AG04450 (cell line): Measurements from ENCODE around the gene SLC66A2. TPM values are rescaled to one million over a fixed set of nuclear protein-coding genes. Genes with fewer than 3 reads are reported as not detected.

Experiments
- CTCF ChIA-PET: fragments of 300-600, 350-600 bp; formaldehyde crosslinking; extraction: SDS; loops from one replicate; lab custom pipeline; 2022; ENCODE audit warnings: antibody characterized with exemption, inconsistent platforms; lab: Charles Lee
- POLR2A ChIA-PET: fragments of 350-600 bp; formaldehyde crosslinking; extraction: SDS; loops from one replicate; lab custom pipeline; 2021; ENCODE audit warnings: antibody characterized with exemption, inconsistent platforms; lab: Yijun Ruan, JAX
- DNase-seq: peaks from one replicate; pipeline ENCODE4 v3.0.0-alpha.2; 2011; ENCODE audit warnings: low read depth, low spot score
- H3K27ac ChIP-seq: one replicate; pipeline ENCODE4 v1.5.1; 2012; ENCODE audit warnings: low read depth, low read length, control low read depth
- H3K27me3 ChIP-seq: one replicate; pipeline ENCODE4 v1.6.0; 2012; ENCODE audit warnings: low read length; ENCODE audit not compliant: control insufficient read depth, insufficient read depth
- H3K4me3 ChIP-seq: 2 replicates; pipeline ENCODE4 v1.5.1; 2011; ENCODE audit warnings: mild to moderate bottlenecking, low read depth, low read length, control low read depth
- H3K9me3 ChIP-seq: 2 replicates; pipeline ENCODE4 v1.5.1; 2012; ENCODE audit warnings: low read length; ENCODE audit not compliant: control insufficient read depth, insufficient read depth
- polyA plus RNA-seq: library from polyadenylated mRNA; depleted of rRNA; stranded (reverse); fragments of >200 nt; gene quantifications from 2 replicates; pipeline ENCODE4 v1.2.3, GENCODE V29; 2011
- TF ChIP-seq, protein P1 (sequence below): IDR thresholded peaks from 2 replicates; pipeline ENCODE4 v1.5.1; 2011; ENCODE audit warnings: low read depth, low read length, control low read depth, inconsistent platforms

SLC66A2 gene
- polyA plus RNA-seq, 1 experiment, result 13.9 TPM

GRCh38 chr18:79975985-79976680 is 24.7 kb upstream of the SLC66A2 start:
- CTCF ChIA-PET, result no interaction called here

GRCh38 chr18:79975043-79975442 is 23.6 kb upstream of the SLC66A2 start:
- no peak for DNase-seq
- ChIA-PET CTCF (no interaction called here), POLR2A (no interaction called here)
- Histone ChIP-seq H3K4me3 (no peak overlapping the region), H3K9me3 (no peaks in the 10 kb centered on the region), H3K27ac (no peak overlapping the region), H3K27me3 (no peaks in the 10 kb centered on the region)
- TF ChIP-seq, protein P1, sequence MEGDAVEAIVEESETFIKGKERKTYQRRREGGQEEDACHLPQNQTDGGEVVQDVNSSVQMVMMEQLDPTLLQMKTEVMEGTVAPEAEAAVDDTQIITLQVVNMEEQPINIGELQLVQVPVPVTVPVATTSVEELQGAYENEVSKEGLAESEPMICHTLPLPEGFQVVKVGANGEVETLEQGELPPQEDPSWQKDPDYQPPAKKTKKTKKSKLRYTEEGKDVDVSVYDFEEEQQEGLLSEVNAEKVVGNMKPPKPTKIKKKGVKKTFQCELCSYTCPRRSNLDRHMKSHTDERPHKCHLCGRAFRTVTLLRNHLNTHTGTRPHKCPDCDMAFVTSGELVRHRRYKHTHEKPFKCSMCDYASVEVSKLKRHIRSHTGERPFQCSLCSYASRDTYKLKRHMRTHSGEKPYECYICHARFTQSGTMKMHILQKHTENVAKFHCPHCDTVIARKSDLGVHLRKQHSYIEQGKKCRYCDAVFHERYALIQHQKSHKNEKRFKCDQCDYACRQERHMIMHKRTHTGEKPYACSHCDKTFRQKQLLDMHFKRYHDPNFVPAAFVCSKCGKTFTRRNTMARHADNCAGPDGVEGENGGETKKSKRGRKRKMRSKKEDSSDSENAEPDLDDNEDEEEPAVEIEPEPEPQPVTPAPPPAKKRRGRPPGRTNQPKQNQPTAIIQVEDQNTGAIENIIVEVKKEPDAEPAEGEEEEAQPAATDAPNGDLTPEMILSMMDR, result no peak

More at GRCh38 chr18:79975985-79976680, 24.7 kb upstream of the SLC66A2 start:
- TF ChIP-seq, protein P1, result no peak
- no peak overlapping the region for H3K4me3 ChIP-seq
- H3K9me3 ChIP-seq, result no peaks in the 10 kb centered on the region
- POLR2A ChIA-PET, result no interaction called here
- no peak overlapping the region for H3K27ac ChIP-seq
- no peaks in the 10 kb centered on the region for H3K27me3 ChIP-seq
- DNase-seq, result no peak

- TF ChIP-seq, protein P1, result no peak
- H3K27ac ChIP-seq, result no peak overlapping the region
- ChIA-PET CTCF (no interaction called here), POLR2A (no interaction called here)
- H3K27me3 ChIP-seq, result no peaks in the 10 kb centered on the region
- no peak for DNase-seq
- H3K9me3 ChIP-seq, result no peaks in the 10 kb centered on the region
- no peak overlapping the region for H3K4me3 ChIP-seq
These were observed 22.7 kb upstream of the SLC66A2 start for GRCh38 chr18:79974025-79974654.

DNA sequence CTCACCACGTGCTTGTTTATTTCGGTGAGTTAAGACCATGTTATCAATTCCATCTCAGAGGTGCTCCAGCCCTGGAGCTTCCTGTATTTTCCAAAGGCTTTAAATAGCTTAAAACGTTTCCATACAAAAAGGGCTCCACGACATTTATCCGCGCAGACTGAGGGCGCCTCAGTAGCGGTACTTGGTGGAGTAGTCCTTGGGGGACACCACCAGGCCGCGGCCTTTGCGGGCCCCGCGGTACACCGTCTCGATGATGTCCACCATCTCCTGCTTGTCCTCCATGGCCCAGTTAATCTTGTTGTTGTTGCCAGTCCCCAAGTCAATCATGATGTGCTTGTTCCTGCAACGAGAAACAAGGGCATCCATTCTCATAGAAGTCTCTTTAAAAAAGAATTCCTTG is 22.1 kb upstream of the SLC66A2 start:
- Histone ChIP-seq H3K27ac (no peak overlapping the region), H3K27me3 (no peaks in the 10 kb centered on the region), H3K9me3 (no peaks in the 10 kb centered on the region), H3K4me3 (no peak overlapping the region)
- ChIA-PET CTCF (no interaction called here), POLR2A (no interaction called here)
- TF ChIP-seq, protein P1, result no peak
- no peak for DNase-seq

GRCh38 chr18:79972720-79973119 is 21.3 kb upstream of the SLC66A2 start:
- ChIA-PET CTCF (no interaction called here), POLR2A (interaction anchor here (0.5 kb wide), 1 partner anchor 12 kb away, joined by 3 read pairs; no protein-coding TSS in a partner anchor)
- no peak for DNase-seq
- Histone ChIP-seq H3K4me3 (no peak overlapping the region), H3K9me3 (no peaks in the 10 kb centered on the region), H3K27me3 (no peaks in the 10 kb centered on the region), H3K27ac (no peak overlapping the region)
- TF ChIP-seq, protein P1, result no peak
